Loucy (cell line): ENCODE measurements around the gene VAV2.

Source experiments
- CTCF ChIP-seq: fragments of 200-600 bp; sonication (generic); conservative IDR thresholded peaks from 2 replicates; pipeline ENCODE4 v1.5.1; 2014; ENCODE audit warnings: mild to moderate bottlenecking, antibody characterized with exemption, low read length
- EZH2phosphoT487 ChIP-seq: fragments of 200-600 bp; IDR thresholded peaks from 2 replicates; pipeline ENCODE4 v1.6.1; 2018; ENCODE audit warnings: antibody characterized with exemption, mild to moderate bottlenecking, moderate library complexity, borderline replicate concordance

- TF ChIP-seq CTCF (no peak), EZH2phosphoT487 (no peak)
Measured at GRCh38 chr9:133877967-133878366, 114.2 kb downstream of the VAV2 start.
